Subcutaneous adipose tissue (tissue), 4 donors: Measurements from ENCODE around the gene F5. TPM values are rescaled to one million over a fixed set of nuclear protein-coding genes. Genes with fewer than 3 reads are reported as not detected.

Source experiments
- total RNA-seq, 4 donors: library from RNA; depleted of rRNA; stranded (reverse); fragments of >200 nt; gene quantifications; one replicate each; pipeline ENCODE4 v1.1.0, GENCODE V29; 2016
- TF ChIP-seq, protein P1 (sequence below): fragments of 450-650 bp; IDR thresholded peaks from one replicate; pipeline ENCODE4 v1.5.1; 2016; ENCODE audit warnings: low read depth, mild to moderate bottlenecking, control low read depth, antibody characterized with exemption, moderate library complexity

F5 gene
- total RNA-seq, 4 donors from 2014 or later = 2.3 to 16.3 (median 8.2) TPM

DNA sequence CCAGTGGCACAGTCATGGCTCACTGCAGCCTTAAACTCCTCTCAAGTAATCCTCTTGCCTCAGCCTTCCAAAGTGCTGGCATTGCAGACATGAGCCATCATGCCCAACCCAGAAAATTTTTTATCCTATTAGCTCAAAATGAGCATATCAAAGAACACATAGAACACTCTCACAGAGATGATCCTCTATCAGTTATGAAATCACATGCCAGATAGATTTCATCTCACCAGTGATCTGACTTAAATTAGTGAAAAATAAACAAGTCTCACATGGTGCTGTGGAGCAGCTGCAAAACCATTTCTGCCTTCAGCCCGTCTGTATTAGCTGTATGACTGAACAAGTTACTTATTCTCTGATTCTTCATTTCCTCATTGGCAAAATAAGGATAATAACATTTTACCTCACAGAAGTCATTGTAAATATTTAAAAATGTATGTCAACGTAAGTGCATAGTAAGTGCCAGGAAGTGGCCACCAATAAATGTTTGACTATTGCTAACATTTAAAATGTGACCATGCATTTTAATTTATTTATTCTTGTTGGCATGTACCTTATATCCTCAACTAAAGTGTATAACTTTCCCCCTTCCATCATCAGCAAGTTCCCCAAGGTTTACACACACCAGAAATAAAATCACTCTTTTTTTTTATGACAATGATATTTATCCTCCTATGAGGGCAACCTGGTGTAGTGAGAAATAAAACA lies 71.6 kb downstream of the F5 start:
- TF ChIP-seq, protein P1, sequence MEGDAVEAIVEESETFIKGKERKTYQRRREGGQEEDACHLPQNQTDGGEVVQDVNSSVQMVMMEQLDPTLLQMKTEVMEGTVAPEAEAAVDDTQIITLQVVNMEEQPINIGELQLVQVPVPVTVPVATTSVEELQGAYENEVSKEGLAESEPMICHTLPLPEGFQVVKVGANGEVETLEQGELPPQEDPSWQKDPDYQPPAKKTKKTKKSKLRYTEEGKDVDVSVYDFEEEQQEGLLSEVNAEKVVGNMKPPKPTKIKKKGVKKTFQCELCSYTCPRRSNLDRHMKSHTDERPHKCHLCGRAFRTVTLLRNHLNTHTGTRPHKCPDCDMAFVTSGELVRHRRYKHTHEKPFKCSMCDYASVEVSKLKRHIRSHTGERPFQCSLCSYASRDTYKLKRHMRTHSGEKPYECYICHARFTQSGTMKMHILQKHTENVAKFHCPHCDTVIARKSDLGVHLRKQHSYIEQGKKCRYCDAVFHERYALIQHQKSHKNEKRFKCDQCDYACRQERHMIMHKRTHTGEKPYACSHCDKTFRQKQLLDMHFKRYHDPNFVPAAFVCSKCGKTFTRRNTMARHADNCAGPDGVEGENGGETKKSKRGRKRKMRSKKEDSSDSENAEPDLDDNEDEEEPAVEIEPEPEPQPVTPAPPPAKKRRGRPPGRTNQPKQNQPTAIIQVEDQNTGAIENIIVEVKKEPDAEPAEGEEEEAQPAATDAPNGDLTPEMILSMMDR = no peak

DNA sequence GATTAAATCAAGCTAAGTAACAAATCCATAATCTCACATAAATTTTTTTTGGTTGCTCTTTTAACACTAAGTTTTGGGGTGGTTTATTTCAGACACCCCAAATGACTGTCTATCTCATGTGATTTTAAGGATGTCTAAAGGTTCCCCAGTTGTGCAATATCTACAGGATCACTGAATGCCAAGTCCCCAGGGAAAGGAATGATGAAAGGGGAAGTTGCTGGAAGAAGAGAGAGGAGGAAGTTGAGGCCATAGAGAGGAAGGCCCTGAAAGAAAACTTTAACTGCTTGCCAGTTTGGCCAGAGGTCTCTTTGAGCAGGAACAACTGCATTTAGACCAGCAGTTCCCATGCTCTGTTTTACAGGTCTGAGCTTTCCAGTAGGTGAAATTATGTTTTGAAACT lies 73.1 kb downstream of the F5 start:
- TF ChIP-seq, protein P1 = no peak

DNA sequence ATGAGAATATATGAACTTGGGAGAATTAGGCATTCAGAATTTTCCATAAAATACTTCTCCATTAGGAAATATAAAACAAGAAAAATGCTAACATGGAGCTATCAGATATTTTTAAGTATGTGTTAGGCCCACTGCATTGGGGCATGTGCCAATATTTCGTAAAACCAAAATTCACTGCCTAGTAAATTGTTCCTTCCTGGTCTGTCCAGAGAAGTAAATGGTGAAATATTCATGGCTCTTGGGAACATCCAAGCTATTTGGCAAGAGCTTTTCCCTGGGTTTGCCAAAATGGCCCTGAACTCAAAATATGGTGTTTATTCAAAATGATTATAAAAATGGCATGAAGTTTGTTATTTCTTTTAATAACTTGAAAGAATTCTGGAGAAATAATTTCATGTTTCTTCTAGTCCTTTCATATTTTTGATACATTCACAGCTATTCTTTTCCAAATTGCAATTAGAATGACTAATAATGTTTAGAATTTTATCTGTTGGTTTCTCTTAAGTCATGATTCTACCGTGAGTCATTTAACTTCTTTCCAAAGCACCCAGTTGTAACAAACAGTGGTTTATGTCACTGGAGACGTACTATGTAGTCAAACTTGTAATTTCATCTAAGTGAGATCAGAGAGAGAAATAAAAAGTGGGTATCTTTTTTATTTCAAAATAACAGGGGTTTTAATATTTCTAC lies 74.8 kb downstream of the F5 start:
- TF ChIP-seq, protein P1 = no peak

DNA sequence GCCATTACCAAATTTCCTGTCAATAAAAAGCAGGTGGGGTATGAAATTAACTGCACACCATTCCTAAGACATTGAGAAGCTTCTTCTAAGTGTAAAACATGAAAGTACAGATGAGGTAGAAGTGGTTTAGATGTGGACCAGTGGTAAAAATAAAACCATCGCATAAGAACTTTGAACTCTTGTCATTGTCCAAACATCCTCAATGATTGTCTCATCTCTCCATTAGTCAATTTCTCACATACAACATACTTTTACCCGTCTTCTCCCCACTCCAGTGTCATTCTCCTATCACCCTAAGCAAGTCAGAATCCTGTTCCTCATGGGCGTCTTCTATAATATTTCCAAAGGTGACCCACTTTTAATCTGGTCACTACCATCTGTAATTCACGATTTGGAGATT lies 76.2 kb downstream of the F5 start:
- TF ChIP-seq, protein P1 = no peak

DNA sequence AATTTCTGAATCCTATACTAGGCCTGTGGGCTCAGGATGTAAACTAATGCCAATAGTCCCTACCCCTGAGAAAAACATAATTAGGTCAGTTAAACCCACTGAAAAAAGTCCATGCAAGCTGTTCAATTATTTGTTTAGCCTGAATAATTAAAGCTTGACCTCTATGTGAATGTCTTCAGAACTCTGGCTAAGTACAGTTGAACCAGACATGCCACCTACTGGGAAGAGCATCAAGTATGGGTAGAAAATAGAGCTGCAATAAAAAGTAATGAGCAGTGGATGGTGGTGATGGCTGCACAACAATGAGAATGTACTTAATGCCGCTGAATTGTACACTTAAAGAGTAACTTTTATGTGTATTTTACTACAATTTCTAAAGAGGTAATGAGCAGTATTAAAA lies 76.9 kb downstream of the F5 start:
- TF ChIP-seq, protein P1 = no peak

DNA sequence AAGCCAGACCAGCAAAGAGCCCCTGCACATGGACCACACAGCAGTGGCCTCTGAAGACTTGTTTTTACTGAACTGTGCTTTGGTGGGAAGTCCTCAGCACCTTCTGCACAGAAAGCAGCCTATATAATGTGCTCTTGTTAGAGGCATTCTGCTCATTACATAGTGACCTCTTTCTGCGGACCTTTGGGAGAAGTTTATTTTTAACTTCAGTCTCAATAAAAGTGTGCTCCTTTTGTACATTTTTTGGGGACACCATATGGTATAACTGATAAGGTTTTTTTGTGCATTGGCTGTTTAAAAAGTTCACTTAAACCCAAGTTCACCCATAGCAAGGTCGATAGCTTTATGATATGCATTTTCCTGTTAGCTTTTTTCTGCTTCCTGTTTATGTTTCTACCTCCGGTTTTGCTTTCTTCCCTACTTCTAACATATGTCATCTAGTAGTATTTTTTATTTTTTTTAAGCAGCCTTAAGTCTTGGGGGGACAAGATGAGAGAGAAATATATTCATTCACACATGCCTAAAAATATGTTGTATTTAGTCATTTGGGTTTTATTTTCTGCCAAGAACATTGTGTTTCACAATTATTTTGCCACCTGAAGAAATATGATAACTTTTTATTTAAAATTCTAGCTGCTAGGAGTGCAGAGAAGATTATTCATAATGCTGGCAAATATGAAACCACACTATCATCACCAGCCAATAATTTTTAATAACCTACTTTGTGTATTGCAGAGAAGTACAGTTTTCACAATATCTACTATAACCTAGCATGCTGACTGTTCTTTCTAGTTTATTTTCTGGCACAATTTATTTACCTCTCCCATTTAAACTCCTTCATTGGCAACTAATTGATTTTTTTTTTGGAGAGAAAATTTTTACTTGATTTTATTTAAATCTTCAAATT lies 77.6 kb downstream of the F5 start:
- TF ChIP-seq, protein P1 = no peak

DNA sequence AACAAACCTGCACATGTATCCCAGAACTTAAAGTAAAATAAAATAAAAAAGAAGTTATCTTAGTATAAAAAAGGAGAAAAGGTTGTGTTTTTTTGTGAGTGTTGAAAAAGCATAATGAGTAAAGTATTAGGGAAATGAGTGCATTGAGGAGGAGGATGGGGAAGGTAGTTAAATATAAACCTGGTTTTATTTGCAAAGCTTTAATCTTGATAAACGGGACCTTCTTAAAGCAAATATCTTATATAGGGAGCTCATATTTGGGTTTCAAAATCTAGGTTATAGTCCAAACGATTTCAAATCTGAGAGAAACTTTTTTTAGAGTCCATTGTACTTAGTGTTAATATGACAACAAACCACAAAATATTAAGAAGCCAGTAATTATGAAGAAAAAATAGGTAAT lies 78.9 kb downstream of the F5 start:
- TF ChIP-seq, protein P1 = no peak
